Sigmoid colon (tissue), 7 donors: ENCODE results near the gene RGS8. TPM values are rescaled to one million over a fixed set of nuclear protein-coding genes. Genes with fewer than 3 reads are reported as not detected.

Experiments
- DNase-seq: peaks from one replicate; pipeline ENCODE4 v3.0.0-alpha.2; 2019
- H3K27ac ChIP-seq, 4 donors: fragments of 200-600 bp; sonication (generic); one replicate each; pipeline ENCODE4 v1.5.1; 2016 to 2019; ENCODE audit warnings: mild to moderate bottlenecking in 1 of 4
- H3K27me3 ChIP-seq, 3 donors: fragments of 200-600 bp; sonication (generic); one replicate each; pipeline ENCODE4 v1.5.1; 2019; ENCODE audit warnings: mild to moderate bottlenecking in 1 of 3
- H3K36me3 ChIP-seq, 4 donors: fragments of 200-600 bp; sonication (generic); one replicate each; pipeline ENCODE4 v1.5.1; 2016 to 2019
- H3K4me1 ChIP-seq, 4 donors: fragments of 200-600 bp; sonication (generic); one replicate each; pipeline ENCODE4 v1.5.1; 2017 to 2019
- H3K4me3 ChIP-seq, 4 donors: fragments of 200-600 bp; sonication (generic); one replicate each; pipeline ENCODE4 v1.5.1; 2017 to 2019; ENCODE audit warnings: mild to moderate bottlenecking in 2 of 4, moderate library complexity in 1 of 4
- H3K9me3 ChIP-seq, 4 donors: fragments of 200-600 bp in 3 of 4; sonication (generic) in 3 of 4; one replicate each; pipeline versions ENCODE4 v1.5.1 to v1.6.1; 2013 to 2019
- EP300 ChIP-seq, 4 donors: sonication (generic); formaldehyde crosslinking; IDR thresholded peaks; one replicate each; pipeline ENCODE4 v1.6.1; 2017; ENCODE audit warnings: antibody characterized with exemption in 4 of 4
- POLR2A ChIP-seq, 2 donors: fragments of 450-650 bp; IDR thresholded peaks; one replicate each; pipeline ENCODE4 v1.6.1; 2016; ENCODE audit warnings: antibody characterized with exemption in 2 of 2, mild to moderate bottlenecking in 2 of 2, moderate library complexity in 2 of 2
- POLR2AphosphoS5 ChIP-seq, 4 donors: sonication (generic); formaldehyde crosslinking; IDR thresholded peaks; one replicate each; pipeline ENCODE4 v1.6.1; 2017; ENCODE audit warnings: antibody characterized with exemption in 4 of 4
- WGBS, 2 donors: extraction: QIAGEN DNeasy Blood & Tissue Kit; methylation state at CpG; one replicate each; pipeline ENCODE4 v1.1.7; 2013; 5-methylcytosine and 5-hydroxymethylcytosine counted together
- intact Hi-C: fragments of 100-400 bp; cut with DNase I; formaldehyde crosslinking; loops from one replicate; pipeline ENCODE4 v1.15.1; 2023
- polyA plus RNA-seq, 3 donors: library from polyadenylated mRNA; stranded (reverse); fragments of 200-250 nt; gene quantifications; one replicate each; pipeline ENCODE4 v1.2.3, GENCODE V29; 2013
- total RNA-seq, 4 donors: library from RNA; depleted of rRNA; stranded (reverse); fragments of >200 nt; gene quantifications; one replicate each; pipeline ENCODE4 v1.1.0, GENCODE V29; 2016
- TF ChIP-seq, protein P1 (sequence below), 4 experiments: fragments of 450-650 bp in 3 of 4; fragments of 200-600 bp in 1 of 4; IDR thresholded peaks; one replicate each; pipeline ENCODE4 v1.5.1; 2016 to 2019; ENCODE audit warnings: antibody characterized with exemption in 4 of 4, mild to moderate bottlenecking in 3 of 4, moderate library complexity in 2 of 4
- donor health status: healthy with polysubstance abuse.
- donor health status: Bipolar disorder and iron deficiency.
- donor health status: healthy.

Gene RGS8
- total and polyA plus RNA-seq, 7 donors: under 0.01 to 0.54 (median 0.04) TPM; not detected in 4

DNA sequence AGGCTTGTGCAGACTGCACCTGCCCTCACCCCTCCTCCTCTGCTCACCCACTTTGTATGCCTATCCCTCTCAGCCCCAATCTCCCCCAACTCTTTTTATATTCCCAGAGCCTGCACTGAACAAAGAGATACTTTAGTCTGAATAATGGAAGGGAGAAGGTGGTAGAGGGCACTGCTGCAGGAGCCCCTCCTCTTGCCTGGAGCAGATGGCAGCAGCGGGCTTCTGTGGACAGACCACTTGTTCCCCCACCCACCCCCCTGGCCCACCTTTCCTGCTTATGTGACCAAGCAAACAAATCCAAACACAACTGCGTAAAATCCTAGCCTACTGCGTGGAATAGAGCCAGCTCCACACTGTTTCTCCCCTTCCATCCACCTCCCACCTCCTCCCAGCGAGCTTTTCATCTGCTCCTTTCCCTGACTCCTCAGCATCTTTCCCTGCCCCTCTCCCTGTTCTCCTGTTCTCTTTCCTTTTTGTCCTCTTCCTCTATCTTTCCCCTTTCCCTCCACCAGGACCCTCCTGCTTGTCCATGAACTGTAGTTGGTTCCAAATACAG lies 27.5 kb downstream of the RGS8 start:
- H3K36me3 ChIP-seq: no peaks in the 10 kb centered on the region
- no peaks in the 10 kb centered on the region for H3K4me1 ChIP-seq
- no peaks in the 10 kb centered on the region for H3K27me3 ChIP-seq
- no peak overlapping the region for H3K27ac ChIP-seq
- no peak for TF ChIP-seq EP300 (IDR thresholded peaks at IDR 0.05)
- TF ChIP-seq POLR2A (IDR thresholded peaks at IDR 0.05): no peak
- TF ChIP-seq, protein P1, sequence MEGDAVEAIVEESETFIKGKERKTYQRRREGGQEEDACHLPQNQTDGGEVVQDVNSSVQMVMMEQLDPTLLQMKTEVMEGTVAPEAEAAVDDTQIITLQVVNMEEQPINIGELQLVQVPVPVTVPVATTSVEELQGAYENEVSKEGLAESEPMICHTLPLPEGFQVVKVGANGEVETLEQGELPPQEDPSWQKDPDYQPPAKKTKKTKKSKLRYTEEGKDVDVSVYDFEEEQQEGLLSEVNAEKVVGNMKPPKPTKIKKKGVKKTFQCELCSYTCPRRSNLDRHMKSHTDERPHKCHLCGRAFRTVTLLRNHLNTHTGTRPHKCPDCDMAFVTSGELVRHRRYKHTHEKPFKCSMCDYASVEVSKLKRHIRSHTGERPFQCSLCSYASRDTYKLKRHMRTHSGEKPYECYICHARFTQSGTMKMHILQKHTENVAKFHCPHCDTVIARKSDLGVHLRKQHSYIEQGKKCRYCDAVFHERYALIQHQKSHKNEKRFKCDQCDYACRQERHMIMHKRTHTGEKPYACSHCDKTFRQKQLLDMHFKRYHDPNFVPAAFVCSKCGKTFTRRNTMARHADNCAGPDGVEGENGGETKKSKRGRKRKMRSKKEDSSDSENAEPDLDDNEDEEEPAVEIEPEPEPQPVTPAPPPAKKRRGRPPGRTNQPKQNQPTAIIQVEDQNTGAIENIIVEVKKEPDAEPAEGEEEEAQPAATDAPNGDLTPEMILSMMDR (IDR thresholded peaks at IDR 0.05): no peak
- no peak for TF ChIP-seq POLR2AphosphoS5 (IDR thresholded peaks at IDR 0.05)
- WGBS, 2 donors: 81 to 85% methylated on average over 4 of the region's 4 CpGs
- DNase-seq: no peak
- H3K4me3 ChIP-seq: no peak overlapping the region
- intact Hi-C loops: no loop called here
- H3K9me3 ChIP-seq: no peaks in the 10 kb centered on the region

DNA sequence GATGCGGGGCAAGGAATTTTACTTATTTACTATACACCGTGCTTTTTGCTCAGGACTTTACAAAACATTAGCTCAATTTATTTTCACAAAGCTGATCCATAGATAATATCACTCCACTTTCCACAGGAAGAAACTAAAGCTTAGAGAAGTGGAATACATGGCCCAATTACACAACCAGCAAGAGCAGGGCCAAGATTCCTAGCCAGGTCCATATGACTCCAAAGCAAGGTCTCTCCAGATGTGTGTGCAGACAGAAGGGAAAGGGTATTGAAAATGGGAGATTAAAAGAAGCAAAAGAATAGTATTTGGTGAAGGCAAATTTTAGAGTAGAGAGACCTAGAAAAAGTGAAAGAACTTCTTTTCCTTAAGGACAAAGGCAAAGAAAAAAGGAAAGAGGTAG lies 30.4 kb downstream of the RGS8 start:
- Histone ChIP-seq H3K27ac (no peak overlapping the region), H3K36me3 (no peaks in the 10 kb centered on the region), H3K4me3 (no peak overlapping the region), H3K9me3 (no peaks in the 10 kb centered on the region), H3K27me3 (no peaks in the 10 kb centered on the region), H3K4me1 (no peaks in the 10 kb centered on the region)
- TF ChIP-seq, protein P1 (IDR thresholded peaks at IDR 0.05): no peak
- TF ChIP-seq POLR2AphosphoS5 (IDR thresholded peaks at IDR 0.05) (no peak), POLR2A (IDR thresholded peaks at IDR 0.05) (no peak), EP300 (IDR thresholded peaks at IDR 0.05) (no peak)
- no peak for DNase-seq
- WGBS, 2 donors: 88 to 94% methylated on average over 2 of the region's 2 CpGs
- intact Hi-C loops: no loop called here

DNA sequence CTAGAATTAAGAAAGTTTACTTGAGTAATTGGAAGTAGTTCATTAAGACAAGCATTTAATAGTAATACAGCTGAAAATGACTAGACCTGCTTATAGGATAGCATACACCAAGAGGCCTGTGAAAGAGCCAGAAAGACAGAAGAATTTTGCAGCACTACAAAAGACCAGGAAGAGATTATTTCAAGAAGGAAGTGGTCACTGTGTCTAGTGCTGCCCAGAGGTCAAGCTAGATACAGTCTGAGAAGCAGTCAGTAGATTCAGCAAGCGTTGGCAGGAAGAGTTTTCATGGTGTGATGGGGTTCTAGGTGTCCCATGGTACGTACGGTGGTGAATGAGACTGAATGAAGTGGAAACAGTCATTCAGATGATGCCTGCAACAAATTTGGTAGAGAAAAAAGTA lies 31.5 kb downstream of the RGS8 start:
- 57 to 79% methylated on average over 3 of the region's 3 CpGs for WGBS, 2 donors
- no peaks in the 10 kb centered on the region for H3K36me3 ChIP-seq
- no peak for DNase-seq
- no peaks in the 10 kb centered on the region for H3K4me1 ChIP-seq
- no peaks in the 10 kb centered on the region for H3K9me3 ChIP-seq
- no peak for TF ChIP-seq POLR2AphosphoS5 (IDR thresholded peaks at IDR 0.05)
- no peak for TF ChIP-seq POLR2A (IDR thresholded peaks at IDR 0.05)
- no peak for TF ChIP-seq EP300 (IDR thresholded peaks at IDR 0.05)
- TF ChIP-seq, protein P1 (IDR thresholded peaks at IDR 0.05): no peak
- no peak overlapping the region for H3K27ac ChIP-seq
- no peaks in the 10 kb centered on the region for H3K27me3 ChIP-seq
- H3K4me3 ChIP-seq: no peak overlapping the region
- intact Hi-C loops: no loop called here

DNA sequence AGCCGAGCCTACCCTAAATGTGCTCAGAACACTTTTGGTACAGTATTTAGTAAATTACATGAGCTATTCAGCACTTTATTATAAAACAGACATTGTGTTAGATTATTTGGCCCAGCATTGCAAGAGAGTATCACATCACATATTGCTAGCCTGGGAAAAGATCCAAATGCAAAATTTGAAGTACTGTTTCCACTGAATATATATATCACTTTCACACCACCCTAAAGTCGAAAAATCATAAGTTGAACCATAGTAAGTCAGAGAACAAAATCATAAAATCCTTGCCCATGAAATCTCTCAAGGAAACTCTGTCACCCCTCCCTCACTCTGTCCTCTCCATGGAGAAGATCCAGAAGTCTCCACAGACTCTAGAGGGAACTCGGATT lies 33.1 kb downstream of the RGS8 start:
- Histone ChIP-seq H3K27ac (no peak overlapping the region), H3K27me3 (no peaks in the 10 kb centered on the region), H3K4me3 (no peak overlapping the region), H3K4me1 (no peaks in the 10 kb centered on the region), H3K9me3 (no peaks in the 10 kb centered on the region), H3K36me3 (no peaks in the 10 kb centered on the region)
- 62 to 75% methylated on average over 3 of the region's 3 CpGs for WGBS, 2 donors
- DNase-seq: no peak
- TF ChIP-seq, protein P1 (IDR thresholded peaks at IDR 0.05): no peak
- TF ChIP-seq POLR2A (IDR thresholded peaks at IDR 0.05) (no peak), EP300 (IDR thresholded peaks at IDR 0.05) (no peak), POLR2AphosphoS5 (IDR thresholded peaks at IDR 0.05) (no peak)
- intact Hi-C loops: no loop called here
